Ishikawa (cell line): ENCODE measurements around the gene TET1.

ENCODE experiments used
- CEBPB ChIP-seq: IDR thresholded peaks from 2 replicates; pipeline ENCODE4 v1.6.1; 2012
- NFIC ChIP-seq: IDR thresholded peaks from 2 replicates; pipeline ENCODE4 v1.6.1; 2012
- RAD21 ChIP-seq: IDR thresholded peaks from 2 replicates; pipeline ENCODE4 v1.6.1; 2012; ENCODE audit warnings: low read depth
- REST ChIP-seq: IDR thresholded peaks from 2 replicates; pipeline ENCODE4 v1.6.1; 2012; ENCODE audit warnings: low read depth, mild to moderate bottlenecking
- TAF1 ChIP-seq: IDR thresholded peaks from 2 replicates; pipeline ENCODE4 v1.6.1; 2012; ENCODE audit warnings: low read depth, mild to moderate bottlenecking

GRCh38 chr10:68600041-68600778, 40.1 kb downstream of the TET1 start:
- TF ChIP-seq RAD21: peak; percentile 25
- TF ChIP-seq TAF1: peak; percentile 53
- no peak for TF ChIP-seq CEBPB
- TF ChIP-seq REST: no peak
- TF ChIP-seq NFIC: 0 out of 2 replicates have a peak, but pooled peaks have one; percentile 35
